Activated naive CD8-positive, alpha-beta T cell treated with anti-CD3 and anti-CD28 coated beads, Interleukin-2, amount 10 ng/mL, durations not matched to agents 7 days and 5 days (primary cell): Measurements from ENCODE around the gene ROPN1L. TPM values are rescaled to one million over a fixed set of nuclear protein-coding genes. Genes with fewer than 3 reads are reported as not detected.
A peak's percentile ranks its signal among the peaks of the same experiment; 100 is the strongest.

Experiments
- ATAC-seq: fragments of 150-1000 bp; cut with Tn5 transposase; one replicate; pipeline ENCODE4 v1.10.0; 2021; ENCODE audit warnings: low read depth, moderate library complexity
- POLR2A ChIA-PET: fragments of 350-600 bp; sonication (Branson Sonifier 250); formaldehyde crosslinking; loops from one replicate; lab custom pipeline; 2021; ENCODE audit warnings: antibody characterized with exemption; lab: Charles Lee
- DNase-seq: peaks from one replicate; pipeline ENCODE4 v3.0.0; 2021
- H3K27ac Mint-ChIP-seq: one replicate; pipeline ENCODE4 v1.8.0; 2022; ENCODE audit warnings: mild to moderate bottlenecking, mixed read lengths
- H3K27me3 Mint-ChIP-seq: one replicate; pipeline ENCODE4 v1.8.0; 2022; ENCODE audit warnings: mild to moderate bottlenecking, moderate library complexity, mixed read lengths
- H3K36me3 Mint-ChIP-seq: one replicate; pipeline ENCODE4 v1.8.0; 2021; ENCODE audit warnings: mild to moderate bottlenecking, mixed read lengths
- H3K4me1 Mint-ChIP-seq: one replicate; pipeline ENCODE4 v1.8.0; 2021; ENCODE audit warnings: mixed read lengths
- H3K4me3 Mint-ChIP-seq: one replicate; pipeline ENCODE4 v1.8.0; 2022; ENCODE audit warnings: mild to moderate bottlenecking, moderate library complexity, mixed read lengths
- H3K9me3 Mint-ChIP-seq: one replicate; pipeline ENCODE4 v1.8.0; 2021; ENCODE audit warnings: mixed read lengths
- total RNA-seq, 2 experiments: library from RNA; stranded (reverse); gene quantifications; one replicate each; pipeline ENCODE4 v1.2.3, GENCODE V29; 2021

Gene ROPN1L
- total RNA-seq, 2 experiments from 2014 or later, result 1.4 to 1.5 TPM

GRCh38 chr5:10438301-10438700, 3.4 kb upstream of the ROPN1L start:
- no peak overlapping the region for H3K27ac Mint-ChIP-seq
- POLR2A ChIA-PET, result no interaction called here
- ATAC-seq (no peak), DNase-seq (no peak)
- peaks cover 3% of the 10 kb centered on the region for H3K27me3 Mint-ChIP-seq
- H3K4me1 Mint-ChIP-seq, result peaks cover 17% of the 10 kb centered on the region
- no peaks in the 10 kb centered on the region for H3K9me3 Mint-ChIP-seq
- peaks cover 16% of the 10 kb centered on the region for H3K36me3 Mint-ChIP-seq
- no peak overlapping the region for H3K4me3 Mint-ChIP-seq

GRCh38 chr5:10439692-10440091, 2.0 kb upstream of the ROPN1L start:
- DNase-seq (no peak), ATAC-seq (no peak)
- Mint-ChIP-seq H3K4me3 (no peak overlapping the region), H3K27me3 (peaks cover 8% of the 10 kb centered on the region), H3K27ac (no peak overlapping the region), H3K36me3 (peaks cover 15% of the 10 kb centered on the region), H3K4me1 (peaks cover 18% of the 10 kb centered on the region), H3K9me3 (peaks cover 4% of the 10 kb centered on the region)
- POLR2A ChIA-PET, result no interaction called here

GRCh38 chr5:10440367-10440990, 1.2 kb upstream of the ROPN1L start:
- H3K4me3 Mint-ChIP-seq, result peak overlapping the region; percentile 28
- ATAC-seq (no peak), DNase-seq (no peak)
- H3K9me3 Mint-ChIP-seq, result peaks cover 4% of the 10 kb centered on the region
- H3K4me1 Mint-ChIP-seq, result peaks cover 23% of the 10 kb centered on the region
- H3K36me3 Mint-ChIP-seq, result peaks cover 18% of the 10 kb centered on the region
- no peak overlapping the region for H3K27ac Mint-ChIP-seq
- H3K27me3 Mint-ChIP-seq, result peaks cover 8% of the 10 kb centered on the region
- POLR2A ChIA-PET, result interaction anchor here (1.0 kb wide), 1 partner anchor 187 kb away, joined by 4 read pairs; no protein-coding TSS in a partner anchor

GRCh38 chr5:10441992-10442435, 335 bp downstream of the ROPN1L start:
- POLR2A ChIA-PET, result interaction anchor here (2.3 kb wide), 1 partner anchor 89 kb away, joined by 9 read pairs; the partner anchor contains the start of gene MARCHF6
- H3K27ac Mint-ChIP-seq, result peak overlapping the region; percentile 49

GRCh38 chr5:10442576-10442975, 897 bp downstream of the ROPN1L start:
- H3K27me3 Mint-ChIP-seq, result peaks cover 11% of the 10 kb centered on the region
- ATAC-seq (no peak), DNase-seq (no peak)
- H3K9me3 Mint-ChIP-seq, result peaks cover 5% of the 10 kb centered on the region
- peaks cover 22% of the 10 kb centered on the region for H3K36me3 Mint-ChIP-seq
- peaks cover 37% of the 10 kb centered on the region for H3K4me1 Mint-ChIP-seq
- H3K27ac Mint-ChIP-seq, result peak overlapping the region; percentile 32
- POLR2A ChIA-PET, result interaction anchor here (2.3 kb wide), 1 partner anchor 89 kb away, joined by 9 read pairs; the partner anchor contains the start of gene MARCHF6
- peak overlapping the region; percentile 78 for H3K4me3 Mint-ChIP-seq

More at GRCh38 chr5:10441992-10442435, 335 bp downstream of the ROPN1L start:
- peak; percentile 51 for ATAC-seq
- H3K27me3 Mint-ChIP-seq, result peaks cover 11% of the 10 kb centered on the region
- no peak for DNase-seq
- peaks cover 34% of the 10 kb centered on the region for H3K4me1 Mint-ChIP-seq
- peaks cover 5% of the 10 kb centered on the region for H3K9me3 Mint-ChIP-seq
- peak overlapping the region; percentile 78 for H3K4me3 Mint-ChIP-seq
- H3K36me3 Mint-ChIP-seq, result peaks cover 22% of the 10 kb centered on the region

GRCh38 chr5:10445352-10445751, 3.7 kb downstream of the ROPN1L start:
- Mint-ChIP-seq H3K36me3 (peaks cover 18% of the 10 kb centered on the region), H3K27me3 (peaks cover 11% of the 10 kb centered on the region), H3K4me3 (peak overlapping the region; percentile 68), H3K9me3 (peaks cover 5% of the 10 kb centered on the region), H3K27ac (peak overlapping the region; percentile 79), H3K4me1 (peaks cover 34% of the 10 kb centered on the region)
- POLR2A ChIA-PET, result interaction anchor here (1.2 to 2.2 kb wide), 5 partner anchors 9 to 119 kb away, joined by 3 to 7 read pairs (median 4); partner anchors contain the start of genes ANKRD33B and MARCHF6
- peak; percentile 12 for ATAC-seq
- DNase-seq, result no peak

- DNase-seq (no peak), ATAC-seq (no peak)
- Mint-ChIP-seq H3K4me3 (no peak overlapping the region), H3K27ac (peak overlapping the region; percentile 70), H3K36me3 (peaks cover 18% of the 10 kb centered on the region), H3K9me3 (peaks cover 5% of the 10 kb centered on the region), H3K4me1 (peaks cover 33% of the 10 kb centered on the region), H3K27me3 (peaks cover 11% of the 10 kb centered on the region)
- POLR2A ChIA-PET, result interaction anchor here (1.2 to 1.6 kb wide), 3 partner anchors 43 to 118 kb away, joined by 3 to 4 read pairs (median 4); partner anchors contain the start of gene ANKRD33B
Observed at GRCh38 chr5:10446490-10446889, 4.8 kb downstream of the ROPN1L start.

GRCh38 chr5:10447041-10447440, 5.4 kb downstream of the ROPN1L start:
- Mint-ChIP-seq H3K4me3 (no peak overlapping the region), H3K27me3 (peaks cover 11% of the 10 kb centered on the region), H3K4me1 (peaks cover 33% of the 10 kb centered on the region), H3K9me3 (peaks cover 5% of the 10 kb centered on the region), H3K27ac (peak overlapping the region; percentile 70), H3K36me3 (peaks cover 18% of the 10 kb centered on the region)
- ATAC-seq (no peak), DNase-seq (no peak)
- POLR2A ChIA-PET, result no interaction called here

- Mint-ChIP-seq H3K27me3 (peaks cover 4% of the 10 kb centered on the region), H3K4me1 (peaks cover 26% of the 10 kb centered on the region), H3K36me3 (peaks cover 12% of the 10 kb centered on the region), H3K9me3 (peaks cover 2% of the 10 kb centered on the region), H3K27ac (no peak overlapping the region), H3K4me3 (no peak overlapping the region)
- DNase-seq, result no peak
- ATAC-seq, result no peak
- POLR2A ChIA-PET, result no interaction called here
Observed at GRCh38 chr5:10448754-10449360, 7.2 kb downstream of the ROPN1L start.

- Mint-ChIP-seq H3K4me1 (peaks cover 16% of the 10 kb centered on the region), H3K27ac (peak overlapping the region; percentile 6), H3K27me3 (peaks cover 3% of the 10 kb centered on the region), H3K9me3 (peaks cover 2% of the 10 kb centered on the region), H3K4me3 (no peak overlapping the region), H3K36me3 (peaks cover 3% of the 10 kb centered on the region)
- ATAC-seq, result no peak
- POLR2A ChIA-PET, result interaction anchor here (0.8 to 1.0 kb wide), 2 partner anchors 176 to 183 kb away, joined by 3 to 4 read pairs; no protein-coding TSS in a partner anchor
- no peak for DNase-seq
Observed at GRCh38 chr5:10451137-10451824, 9.6 kb downstream of the ROPN1L start.

GRCh38 chr5:10452768-10453331, 11.2 kb downstream of the ROPN1L start:
- POLR2A ChIA-PET, result interaction anchor here (1.1 kb wide), 1 partner anchor 174 kb away, joined by 3 read pairs; no protein-coding TSS in a partner anchor
- no peaks in the 10 kb centered on the region for H3K9me3 Mint-ChIP-seq
- DNase-seq (no peak), ATAC-seq (peak; percentile 83)
- H3K4me1 Mint-ChIP-seq, result peaks cover 10% of the 10 kb centered on the region
- H3K36me3 Mint-ChIP-seq, result no peaks in the 10 kb centered on the region
- no peak overlapping the region for H3K4me3 Mint-ChIP-seq
- no peak overlapping the region for H3K27ac Mint-ChIP-seq
- H3K27me3 Mint-ChIP-seq, result no peaks in the 10 kb centered on the region

GRCh38 chr5:10453545-10453944, 11.9 kb downstream of the ROPN1L start:
- H3K27me3 Mint-ChIP-seq, result no peaks in the 10 kb centered on the region

More at GRCh38 chr5:10453545-10453944, 11.9 kb downstream of the ROPN1L start:
- no peaks in the 10 kb centered on the region for H3K36me3 Mint-ChIP-seq
- no peak overlapping the region for H3K4me3 Mint-ChIP-seq
- peaks cover 10% of the 10 kb centered on the region for H3K4me1 Mint-ChIP-seq
- ATAC-seq, result no peak
- H3K9me3 Mint-ChIP-seq, result no peaks in the 10 kb centered on the region
- DNase-seq, result no peak
- POLR2A ChIA-PET, result interaction anchor here (0.7 to 1.2 kb wide), 2 partner anchors 8 to 110 kb away, joined by 3 read pairs; no protein-coding TSS in a partner anchor
- H3K27ac Mint-ChIP-seq, result no peak overlapping the region
